GM23338 (cell line): ENCODE measurements around the gene DDN.

ENCODE experiments used
- POLR2AphosphoS5 ChIP-seq: IDR thresholded peaks from 2 replicates; pipeline ENCODE4 v1.6.1; 2016; ENCODE audit warnings: antibody characterized with exemption, low read depth
- TF ChIP-seq, protein P1 (sequence below), 2 experiments: fragments of 200-600 bp in 1 of 2; sonication (generic) in 1 of 2; conservative IDR thresholded peaks; 2 replicates each; pipeline versions ENCODE4 v1.5.1 to v1.6.1; 2016 to 2017; ENCODE audit warnings: antibody characterized with exemption in 2 of 2, low read depth in 2 of 2, mild to moderate bottlenecking in 2 of 2, moderate library complexity in 1 of 2

DNA sequence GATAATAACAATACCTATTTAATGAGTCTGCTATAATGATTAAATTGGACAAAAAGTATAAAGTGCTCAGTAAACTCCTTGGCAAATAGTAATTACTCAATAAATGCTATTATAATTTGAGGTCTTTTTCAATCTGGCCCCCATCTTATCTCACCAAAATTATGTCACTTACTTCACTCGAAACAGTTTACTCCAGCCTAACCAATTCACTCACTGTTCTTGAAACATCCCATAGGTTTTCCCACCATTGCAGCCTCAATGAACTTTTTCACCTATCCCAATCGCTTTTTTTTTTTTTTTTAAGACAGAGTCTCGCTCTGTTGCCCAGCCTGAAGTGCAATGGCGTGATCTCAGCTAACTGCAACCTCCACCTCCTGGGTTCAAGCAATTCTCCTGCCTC lies 36.9 kb upstream of the DDN start:
- TF ChIP-seq, protein P1, sequence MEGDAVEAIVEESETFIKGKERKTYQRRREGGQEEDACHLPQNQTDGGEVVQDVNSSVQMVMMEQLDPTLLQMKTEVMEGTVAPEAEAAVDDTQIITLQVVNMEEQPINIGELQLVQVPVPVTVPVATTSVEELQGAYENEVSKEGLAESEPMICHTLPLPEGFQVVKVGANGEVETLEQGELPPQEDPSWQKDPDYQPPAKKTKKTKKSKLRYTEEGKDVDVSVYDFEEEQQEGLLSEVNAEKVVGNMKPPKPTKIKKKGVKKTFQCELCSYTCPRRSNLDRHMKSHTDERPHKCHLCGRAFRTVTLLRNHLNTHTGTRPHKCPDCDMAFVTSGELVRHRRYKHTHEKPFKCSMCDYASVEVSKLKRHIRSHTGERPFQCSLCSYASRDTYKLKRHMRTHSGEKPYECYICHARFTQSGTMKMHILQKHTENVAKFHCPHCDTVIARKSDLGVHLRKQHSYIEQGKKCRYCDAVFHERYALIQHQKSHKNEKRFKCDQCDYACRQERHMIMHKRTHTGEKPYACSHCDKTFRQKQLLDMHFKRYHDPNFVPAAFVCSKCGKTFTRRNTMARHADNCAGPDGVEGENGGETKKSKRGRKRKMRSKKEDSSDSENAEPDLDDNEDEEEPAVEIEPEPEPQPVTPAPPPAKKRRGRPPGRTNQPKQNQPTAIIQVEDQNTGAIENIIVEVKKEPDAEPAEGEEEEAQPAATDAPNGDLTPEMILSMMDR (conservative IDR thresholded peaks at IDR 0.05; ENCODE audit: low read depth in 2 of 2) = no peak
- no peak for TF ChIP-seq POLR2AphosphoS5
